Right lobe of liver (tissue), 6 donors: ENCODE measurements around the gene CCL22. TPM values are rescaled to one million over a fixed set of nuclear protein-coding genes. Genes with fewer than 3 reads are reported as not detected.

Source experiments
- ATAC-seq, 4 donors: fragments of 200-7000 bp; cut with Tn5 transposase; one replicate each; pipeline ENCODE4 v1.9.1; 2020; ENCODE audit warnings: mild to moderate bottlenecking in 4 of 4, moderate library complexity in 4 of 4
- DNase-seq, 3 donors: peaks; one replicate each; pipeline ENCODE4 v3.0.0-alpha.2; 2020
- H3K27ac ChIP-seq, 3 donors: fragments of 200-600 bp; one replicate each; pipeline ENCODE4 v1.8.0; 2022
- H3K27me3 ChIP-seq, 2 donors: fragments of 200-600 bp; one replicate each; pipeline ENCODE4 v1.8.0; 2022
- H3K36me3 ChIP-seq, 4 donors: fragments of 200-600 bp; sonication (generic) in 1 of 4; one replicate each; pipeline versions ENCODE4 v1.5.1 to v1.8.0; 2017 to 2022; ENCODE audit warnings: control low read depth in 1 of 4
- H3K4me1 ChIP-seq, 4 donors: fragments of 200-600 bp; sonication (generic) in 1 of 4; one replicate each; pipeline versions ENCODE4 v1.5.1 to v1.8.0; 2017 to 2022; ENCODE audit warnings: control low read depth in 1 of 4
- H3K4me3 ChIP-seq, 3 donors: fragments of 200-600 bp; one replicate each; pipeline ENCODE4 v1.8.0; 2022
- H3K9me3 ChIP-seq, 4 donors: fragments of 200-600 bp; sonication (generic) in 1 of 4; one replicate each; pipeline versions ENCODE4 v1.5.1 to v1.8.0; 2017 to 2022; ENCODE audit warnings: control low read depth in 1 of 4
- CTCF ChIP-seq, 4 donors: fragments of 200-600 bp in 3 of 4; fragments of 450-650 bp in 1 of 4; IDR thresholded peaks; one replicate each; pipeline versions ENCODE4 v1.5.1 to v1.8.0; 2016 to 2022; ENCODE audit warnings: antibody characterized with exemption in 4 of 4, mild to moderate bottlenecking in 2 of 4
- POLR2A ChIP-seq: fragments of 450-650 bp; IDR thresholded peaks from one replicate; pipeline ENCODE4 v1.6.1; 2017; ENCODE audit warnings: antibody characterized with exemption, mild to moderate bottlenecking
- WGBS: methylation state at CpG from one replicate; pipeline ENCODE4 v1.1.6; 2018; ENCODE audit warnings: low coverage, low lambda C conversion rate; ENCODE audit not compliant: insufficient coverage; ENCODE audit errors: missing lambda C conversion rate; 5-methylcytosine and 5-hydroxymethylcytosine counted together
- intact Hi-C, 2 donors: fragments of 100-400 bp; cut with DNase I; formaldehyde crosslinking; loops; one replicate each; pipeline versions ENCODE4 v1.11.2 to v1.14.1; 2022
- small RNA-seq, 2 experiments: library from RNA; depleted of rRNA; stranded (forward); fragments of <200 nt; gene quantifications; one replicate each; pipeline ENCODE3, GENCODE V24; 2016
- total RNA-seq, 6 experiments: library from RNA; depleted of rRNA in 2 of 6; stranded (reverse); fragments of >200 nt in 2 of 6; fragmentation: NEBNext Ultra II Directional in 3 of 6; extraction: Animal tissue kit (Norgen Biotek cat#: 25700) in 3 of 6; gene quantifications; one replicate each; pipeline versions ENCODE4 v1.1.0 to v1.2.4, GENCODE V29; 2016 to 2023
- donor health status: DM: no; HTN: yes; CAD: no.
- donor health status: DM: no; HTN: no; CAD: no.
- donor health status: DM: no; HTN: no; CAD: no.
- donor health status: DM: no; HTN: yes; CAD: no.
- donor health status: DM: no; HTN: yes; CAD: no.

The CCL22 gene
- total RNA-seq, 6 experiments from 2014 or later: 0.12 to 0.16 TPM; not detected in 4

- intact Hi-C loops: no loop called here
Observed at GRCh38 chr16:57411362-57411976, 52.9 kb downstream of the CCL22 start.

GRCh38 chr16:57412584-57412983 lies 54.0 kb downstream of the CCL22 start:
- intact Hi-C loops: no loop called here
- no CpG with 5 or more reads among the region's 9 CpGs for WGBS
- Histone ChIP-seq H3K36me3 (no peaks in the 10 kb centered on the region), H3K4me1 (peaks cover 0 to 8% (median 3%) of the 10 kb centered on the region in 4 donors), H3K27me3 (no peaks in the 10 kb centered on the region), H3K9me3 (no peaks in the 10 kb centered on the region), H3K27ac (no peak overlapping the region), H3K4me3 (no peak overlapping the region)
- DNase-seq (no peak), ATAC-seq (no peak)
- no peak for TF ChIP-seq CTCF (IDR thresholded peaks at IDR 0.05)
- TF ChIP-seq POLR2A: no peak

More at GRCh38 chr16:57411362-57411976, 52.9 kb downstream of the CCL22 start:
- no peak for TF ChIP-seq CTCF (IDR thresholded peaks at IDR 0.05)
- no peak for TF ChIP-seq POLR2A
- H3K27ac ChIP-seq: no peak overlapping the region
- no peaks in the 10 kb centered on the region for H3K36me3 ChIP-seq
- DNase-seq (no peak), ATAC-seq (no peak)
- no CpG with 5 or more reads among the region's 12 CpGs for WGBS
- no peaks in the 10 kb centered on the region for H3K27me3 ChIP-seq
- no peaks in the 10 kb centered on the region for H3K4me1 ChIP-seq
- no peaks in the 10 kb centered on the region for H3K9me3 ChIP-seq
- no peak overlapping the region for H3K4me3 ChIP-seq

GRCh38 chr16:57413301-57413730 lies 54.7 kb downstream of the CCL22 start:
- Histone ChIP-seq H3K27ac (no peak overlapping the region), H3K27me3 (no peaks in the 10 kb centered on the region), H3K4me3 (no peak overlapping the region), H3K36me3 (no peaks in the 10 kb centered on the region), H3K4me1 (peaks cover 0 to 13% (median 5%) of the 10 kb centered on the region in 4 donors), H3K9me3 (no peaks in the 10 kb centered on the region)
- no peak for ATAC-seq
- intact Hi-C loops: no loop called here
- DNase-seq: no peak
- 67% methylated on average over 1 of the region's 5 CpGs for WGBS
- no peak for TF ChIP-seq POLR2A

GRCh38 chr16:57413733-57414132 lies 55.1 kb downstream of the CCL22 start:
- Histone ChIP-seq H3K27me3 (no peaks in the 10 kb centered on the region), H3K4me1 (peaks cover 0 to 17% (median 8%) of the 10 kb centered on the region in 4 donors), H3K4me3 (no peak overlapping the region), H3K27ac (no peak overlapping the region), H3K36me3 (no peaks in the 10 kb centered on the region), H3K9me3 (no peaks in the 10 kb centered on the region)
- DNase-seq: no peak
- no peak for ATAC-seq
- intact Hi-C loops: loop anchor here in 1 of 2 donors (2.0 kb wide), 1 partner anchor 113 kb away; no protein-coding TSS in a partner anchor
- 44% methylated on average over 5 of the region's 7 CpGs for WGBS
- no peak for TF ChIP-seq POLR2A
- no peak for TF ChIP-seq CTCF (IDR thresholded peaks at IDR 0.05)

Small RNAs within 50 kb of the gene (small RNA-seq; reads per million reads assigned to genes)
- 0 reads per million in 2 experiments for gene AC108081.1

Other genes starting within 250 kb of the CCL22 start
- 10 to 100 TPM; 26.2 to 61.8 (median 34.5) TPM for gene PSME3IP1, start 172.7 kb upstream of the CCL22 start, total RNA-seq
- gene RSPRY1, start 172.5 kb upstream of the CCL22 start, total RNA-seq: 10 to 100 TPM; 18.0 to 26.1 (median 22.9) TPM
- 10 to 100 TPM; 19.3 to 26.8 (median 22.0) TPM for gene ARL2BP, start 113.5 kb upstream of the CCL22 start, total RNA-seq
- gene PLLP, start 74.1 kb upstream of the CCL22 start, total RNA-seq: 1 to 10 TPM; 2.1 to 7.4 (median 3.8) TPM
- gene CX3CL1, start 13.7 kb downstream of the CCL22 start, total RNA-seq: 10 to 100 TPM in 3 of 6 experiments, 1 to 10 TPM in 3; 3.3 to 20.5 (median 9.8) TPM
- gene CCL17, start 46.0 kb downstream of the CCL22 start, total RNA-seq: not detected
- gene CIAPIN1, start 88.6 kb downstream of the CCL22 start, total RNA-seq: 10 to 100 TPM; 23.3 to 27.4 (median 23.9) TPM
- 10 to 100 TPM; 43.2 to 81.4 (median 55.3) TPM for gene COQ9, start 88.7 kb downstream of the CCL22 start, total RNA-seq
- 10 to 100 TPM; 27.7 to 70.2 (median 35.4) TPM for gene POLR2C, start 103.9 kb downstream of the CCL22 start, total RNA-seq
- gene DOK4, start 127.7 kb downstream of the CCL22 start, total RNA-seq: 10 to 100 TPM; 20.0 to 62.1 (median 36.7) TPM
- gene CCDC102A, start 177.8 kb downstream of the CCL22 start, total RNA-seq: 1 to 10 TPM in 5 of 6 experiments, under 1 TPM in 1; 0.97 to 1.9 (median 1.2) TPM
- under 1 TPM in 4 of 6 experiments, not detected in 2; 0.09 to 0.54 (median 0.18) TPM for gene ADGRG5, start 183.9 kb downstream of the CCL22 start, total RNA-seq